Measurements from ENCODE around the gene TEFM. TPM values are rescaled to one million over a fixed set of nuclear protein-coding genes. Genes with fewer than 3 reads are reported as not detected.
"Not testable (repeated sequence)": the region's sequence is repeated elsewhere in the genome, so short reads cannot be mapped to it uniquely, and the experiment has no call there.

TEFM gene
- total and polyA plus RNA-seq, 2 experiments from 2014 or later, result 8.1 to 24.7 TPM

GRCh38 chr17:30917050-30917449 lies 11.0 kb upstream of the TEFM start:
- no peak for TF ChIP-seq EZH2 (IDR thresholded peaks at IDR 0.05; ENCODE audit: insufficient read depth, poor library complexity, severe bottlenecking)
- TF ChIP-seq EZH2phosphoT487 (IDR thresholded peaks at IDR 0.05; ENCODE audit: insufficient read depth, low read depth), result no peak
- Histone ChIP-seq H3K4me2 (ENCODE audit: unreplicated experiment) (no peak overlapping the region), H3F3A (ENCODE audit: insufficient read depth) (no peaks in the 10 kb centered on the region), H3K4me1 (ENCODE audit: insufficient read depth) (peaks cover 3% of the 10 kb centered on the region; the same call in 1 of the 2 replicates), H3K79me2 (ENCODE audit: insufficient read depth) (no peaks in the 10 kb centered on the region), H3K27me3 (replicated peaks; ENCODE audit: insufficient read depth) (peaks cover 6% of the 10 kb centered on the region), H4K20me1 (ENCODE audit: insufficient read depth) (no peaks in the 10 kb centered on the region), H3K9me2 (ENCODE audit: insufficient read depth) (no peaks in the 10 kb centered on the region), H3K4me3 (no peak overlapping the region), H2AFZ (no peak overlapping the region), H3K36me3 (ENCODE audit: low read depth) (no peaks in the 10 kb centered on the region), H3K27ac (no peak overlapping the region), H3K9me3 (ENCODE audit: low read depth) (no peaks in the 10 kb centered on the region), H3K9ac (no peak overlapping the region)
- in situ Hi-C loops (cut with MboI), result no loop called here
- no peak for DNase-seq

GRCh38 chr17:30915833-30916611 lies 10.0 kb upstream of the TEFM start:
- H2AFZ ChIP-seq, result no peak overlapping the region
- no peaks in the 10 kb centered on the region for H3K27me3 ChIP-seq (replicated peaks; ENCODE audit: insufficient read depth)
- H4K20me1 ChIP-seq (ENCODE audit: insufficient read depth), result no peaks in the 10 kb centered on the region
- H3K9me2 ChIP-seq (ENCODE audit: insufficient read depth), result no peaks in the 10 kb centered on the region
- H3K4me1 ChIP-seq (ENCODE audit: insufficient read depth), result peaks cover 3% of the 10 kb centered on the region; the same call in 1 of the 2 replicates
- DNase-seq, result no peak
- no peak overlapping the region for H3K4me3 ChIP-seq
- no peaks in the 10 kb centered on the region for H3F3A ChIP-seq (ENCODE audit: insufficient read depth)
- TF ChIP-seq EZH2 (IDR thresholded peaks at IDR 0.05; ENCODE audit: insufficient read depth, poor library complexity, severe bottlenecking) (no peak), EZH2phosphoT487 (IDR thresholded peaks at IDR 0.05; ENCODE audit: insufficient read depth, low read depth) (no peak)
- no peaks in the 10 kb centered on the region for H3K79me2 ChIP-seq (ENCODE audit: insufficient read depth)
- H3K27ac ChIP-seq, result no peak overlapping the region
- no peak overlapping the region for H3K9ac ChIP-seq
- in situ Hi-C loops (cut with MboI), result no loop called here
- no peaks in the 10 kb centered on the region for H3K9me3 ChIP-seq (ENCODE audit: low read depth)
- H3K36me3 ChIP-seq (ENCODE audit: low read depth), result no peaks in the 10 kb centered on the region
- WGBS, 2 experiments (ENCODE audit: low coverage in 1 of 2, low lambda C conversion rate in 2 of 2, missing lambda C conversion rate in 2 of 2), result 67% methylated on average over 5 of the region's 5 CpGs
- no peak overlapping the region for H3K4me2 ChIP-seq (ENCODE audit: unreplicated experiment)

DNA sequence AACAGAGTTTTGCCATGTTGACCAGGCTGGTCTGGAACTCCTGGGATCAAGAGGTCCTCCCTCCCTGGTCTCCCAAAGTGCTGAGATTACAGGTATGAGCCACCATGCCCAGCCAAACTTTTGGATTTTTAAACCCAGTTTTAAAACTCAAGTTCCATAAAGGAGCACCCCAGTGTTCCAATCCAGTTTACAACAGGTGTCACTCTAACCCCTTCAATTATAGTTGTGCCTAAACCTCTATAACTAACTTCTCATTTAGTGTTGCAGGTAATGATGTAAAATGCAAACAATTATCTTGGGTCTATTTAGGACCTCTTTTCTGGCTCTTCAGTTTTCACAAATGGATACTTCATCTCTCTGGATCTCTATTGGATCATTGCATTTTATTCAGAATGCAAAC lies 7.9 kb upstream of the TEFM start:
- Histone ChIP-seq H3K27ac (no peak overlapping the region), H3K9me2 (ENCODE audit: insufficient read depth) (no peaks in the 10 kb centered on the region), H2AFZ (no peak overlapping the region), H3K4me2 (ENCODE audit: unreplicated experiment) (no peak overlapping the region), H3K79me2 (ENCODE audit: insufficient read depth) (no peaks in the 10 kb centered on the region), H3K4me3 (no peak overlapping the region), H3K4me1 (ENCODE audit: insufficient read depth) (no peaks in the 10 kb centered on the region), H3K9ac (no peak overlapping the region), H3F3A (ENCODE audit: insufficient read depth) (no peaks in the 10 kb centered on the region), H3K9me3 (ENCODE audit: low read depth) (no peaks in the 10 kb centered on the region), H3K36me3 (ENCODE audit: low read depth) (no peaks in the 10 kb centered on the region), H3K27me3 (replicated peaks; ENCODE audit: insufficient read depth) (no peaks in the 10 kb centered on the region), H4K20me1 (ENCODE audit: insufficient read depth) (no peaks in the 10 kb centered on the region)
- in situ Hi-C loops (cut with MboI), result no loop called here
- DNase-seq, result no peak
- no peak for TF ChIP-seq EZH2phosphoT487 (IDR thresholded peaks at IDR 0.05; ENCODE audit: insufficient read depth, low read depth)
- TF ChIP-seq EZH2 (IDR thresholded peaks at IDR 0.05; ENCODE audit: insufficient read depth, poor library complexity, severe bottlenecking), result no peak

DNA sequence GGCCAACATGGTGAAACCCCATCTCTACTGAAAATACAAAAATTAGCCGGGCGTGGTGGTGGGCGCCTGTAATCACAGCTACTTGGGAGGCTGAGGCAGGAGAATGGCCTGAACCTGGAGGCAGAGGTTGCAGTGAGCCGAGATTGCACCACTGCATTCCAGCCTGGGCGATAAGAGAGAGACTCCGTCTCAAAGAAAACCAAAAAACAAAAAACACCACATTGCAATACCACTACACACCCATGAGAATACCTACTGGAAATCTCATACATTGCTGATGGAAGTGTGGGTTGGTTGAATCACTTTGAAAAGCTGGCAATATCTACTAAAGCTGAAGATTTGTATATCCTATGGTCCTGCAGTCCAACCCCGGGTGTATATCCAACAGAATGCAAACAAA lies 4.1 kb upstream of the TEFM start:
- H3K9me3 ChIP-seq (ENCODE audit: low read depth); H3K4me1 ChIP-seq (ENCODE audit: insufficient read depth); H3K9me2 ChIP-seq (ENCODE audit: insufficient read depth); H3K36me3 ChIP-seq (ENCODE audit: low read depth); in situ Hi-C loops (cut with MboI); DNase-seq; H4K20me1 ChIP-seq (ENCODE audit: insufficient read depth); H3K27me3 ChIP-seq (replicated peaks; ENCODE audit: insufficient read depth); H3K4me3 ChIP-seq; H3K27ac ChIP-seq; H3F3A ChIP-seq (ENCODE audit: insufficient read depth); H3K4me2 ChIP-seq (ENCODE audit: unreplicated experiment); H3K9ac ChIP-seq; H2AFZ ChIP-seq: not testable (repeated sequence)
- peaks cover 22% of the 10 kb centered on the region for H3K79me2 ChIP-seq (ENCODE audit: insufficient read depth)
- 89 to 90% methylated on average over 7 of the region's 7 CpGs for WGBS, 2 experiments (ENCODE audit: low coverage in 1 of 2, low lambda C conversion rate in 2 of 2, missing lambda C conversion rate in 2 of 2)

All from GM23248 (cell line).